ENCODE measurements around the gene ZBTB40.

ZBTB40 gene

GRCh38 chr1:22563671-22564602 lies 112.3 kb downstream of the ZBTB40 start:
- no peak for DNase-seq

DNA sequence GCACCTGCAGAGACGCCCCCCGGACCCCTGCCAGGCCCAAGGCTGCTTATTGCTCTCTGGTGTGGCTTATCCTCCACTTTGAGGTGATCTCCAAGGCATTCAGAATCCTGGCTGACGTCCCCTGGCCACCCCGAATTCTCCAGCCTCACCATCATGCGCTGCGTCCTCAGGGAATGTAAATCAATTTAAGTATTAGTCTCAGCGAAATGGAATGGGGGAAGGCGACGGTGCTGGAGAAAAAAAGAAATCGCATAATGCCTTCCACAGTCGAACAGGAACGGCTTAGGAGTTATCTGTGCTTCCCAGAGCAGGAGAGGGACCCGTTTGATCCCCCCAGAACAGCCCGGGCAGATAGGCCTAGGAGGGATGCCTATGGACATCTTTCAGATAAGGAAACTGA lies 114.5 kb downstream of the ZBTB40 start:
- DNase-seq: no peak

- DNase-seq: no peak
These were observed 115.5 kb downstream of the ZBTB40 start for GRCh38 chr1:22567197-22567596.

DNA sequence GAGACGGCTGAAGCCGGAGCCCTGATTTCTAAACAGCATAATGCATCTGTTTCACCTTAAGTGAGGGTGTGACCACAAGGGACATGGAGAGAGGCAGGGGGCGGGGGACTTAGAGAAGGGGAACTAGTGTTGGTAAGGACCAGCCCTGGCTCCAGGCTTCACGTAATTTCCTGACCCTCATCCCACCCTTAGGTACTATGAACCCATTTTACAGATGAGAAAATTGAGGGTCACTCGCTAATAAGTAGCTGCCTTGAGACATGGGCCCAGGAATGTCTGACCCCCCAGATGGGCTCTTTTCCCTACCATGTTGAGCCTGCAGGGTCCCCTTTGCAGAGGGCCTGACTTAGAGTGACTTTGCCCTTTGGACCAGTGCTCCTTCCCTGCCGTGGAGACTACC lies 116.3 kb downstream of the ZBTB40 start:
- no peak for DNase-seq

DNA sequence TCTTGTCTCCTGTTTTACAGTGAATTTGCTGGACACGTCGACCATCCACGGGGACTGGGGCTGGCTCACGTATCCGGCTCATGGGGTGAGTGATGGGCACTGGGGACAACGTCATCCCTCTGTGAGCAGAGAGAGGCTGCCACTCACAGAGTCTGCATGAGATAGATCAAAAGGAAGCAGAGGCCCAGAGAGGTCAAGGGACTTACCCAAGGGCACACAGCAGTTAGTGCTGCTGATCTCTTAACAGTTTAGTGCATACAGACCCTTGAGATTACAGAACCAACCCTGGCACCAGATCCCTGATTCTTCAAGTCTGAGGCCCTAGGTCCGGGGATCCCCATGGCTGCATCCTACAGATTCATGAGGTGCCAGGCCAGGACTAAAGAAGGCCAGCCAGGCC lies 117.6 kb downstream of the ZBTB40 start:
- no peak for DNase-seq

DNA sequence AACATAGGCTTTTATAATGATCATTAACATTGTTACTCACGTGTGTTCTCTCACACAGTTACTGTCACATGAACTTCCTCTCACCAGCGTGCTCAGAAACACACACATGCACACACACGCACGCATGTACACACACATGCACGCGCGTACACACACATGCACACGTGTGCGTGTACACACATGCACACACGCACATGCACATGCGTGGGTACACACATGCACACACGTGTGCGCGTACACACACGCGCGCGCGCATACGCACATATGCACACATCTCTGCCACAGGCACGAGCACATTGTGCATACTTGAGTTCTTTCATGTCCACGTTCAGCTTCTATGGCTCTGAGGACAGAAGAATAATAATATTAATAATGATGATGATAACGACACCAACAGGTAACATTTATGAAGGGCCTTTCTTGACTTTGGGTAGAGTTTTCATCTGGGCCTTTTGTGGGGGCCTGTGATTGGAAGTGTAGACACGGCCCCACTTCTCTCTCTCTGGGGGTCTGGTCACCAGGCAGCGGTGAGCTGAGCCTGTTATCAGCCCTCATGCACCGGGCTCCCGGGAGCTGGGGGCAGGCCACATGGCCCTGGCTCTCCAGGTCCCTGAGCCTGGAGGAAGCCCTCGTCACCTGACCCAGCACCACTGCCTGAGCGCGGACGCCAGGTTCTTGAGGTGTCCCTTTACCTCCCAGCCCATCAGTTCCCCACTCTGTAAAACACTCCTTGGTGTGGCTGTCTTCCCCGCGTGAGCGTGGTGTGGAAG lies 118.7 kb downstream of the ZBTB40 start:
- no peak for DNase-seq

DNA sequence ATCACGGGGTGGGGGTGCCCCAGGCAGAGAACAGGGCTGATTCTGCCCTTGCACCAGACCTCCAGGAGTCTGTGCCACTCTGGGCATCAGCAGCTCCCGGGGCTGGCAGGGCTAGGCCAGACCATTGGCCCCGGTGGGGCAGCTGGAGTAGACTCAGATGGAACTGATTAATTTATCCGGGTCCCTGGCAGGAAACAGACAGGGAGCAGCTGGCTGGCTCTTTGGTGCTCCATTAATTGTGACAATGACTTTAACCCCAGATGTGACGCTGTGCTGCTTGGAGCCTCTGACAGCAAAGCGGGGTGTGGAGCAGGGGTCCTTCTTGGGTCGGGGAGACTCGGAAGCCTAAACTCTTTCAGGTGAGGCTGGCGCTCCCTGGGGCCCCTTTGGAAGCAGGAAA lies 121.2 kb downstream of the ZBTB40 start:
- DNase-seq: no peak

GRCh38 chr1:22573237-22573636 lies 121.6 kb downstream of the ZBTB40 start:
- no peak for DNase-seq

- DNase-seq: no peak
These were observed 124.0 kb downstream of the ZBTB40 start for GRCh38 chr1:22575532-22576149.

- DNase-seq: no peak
These were observed 124.5 kb downstream of the ZBTB40 start for GRCh38 chr1:22576150-22576544.

GRCh38 chr1:22576617-22577016 lies 125.0 kb downstream of the ZBTB40 start:
- DNase-seq: no peak

GRCh38 chr1:22578732-22579361 lies 127.2 kb downstream of the ZBTB40 start:
- DNase-seq: no peak

DNA sequence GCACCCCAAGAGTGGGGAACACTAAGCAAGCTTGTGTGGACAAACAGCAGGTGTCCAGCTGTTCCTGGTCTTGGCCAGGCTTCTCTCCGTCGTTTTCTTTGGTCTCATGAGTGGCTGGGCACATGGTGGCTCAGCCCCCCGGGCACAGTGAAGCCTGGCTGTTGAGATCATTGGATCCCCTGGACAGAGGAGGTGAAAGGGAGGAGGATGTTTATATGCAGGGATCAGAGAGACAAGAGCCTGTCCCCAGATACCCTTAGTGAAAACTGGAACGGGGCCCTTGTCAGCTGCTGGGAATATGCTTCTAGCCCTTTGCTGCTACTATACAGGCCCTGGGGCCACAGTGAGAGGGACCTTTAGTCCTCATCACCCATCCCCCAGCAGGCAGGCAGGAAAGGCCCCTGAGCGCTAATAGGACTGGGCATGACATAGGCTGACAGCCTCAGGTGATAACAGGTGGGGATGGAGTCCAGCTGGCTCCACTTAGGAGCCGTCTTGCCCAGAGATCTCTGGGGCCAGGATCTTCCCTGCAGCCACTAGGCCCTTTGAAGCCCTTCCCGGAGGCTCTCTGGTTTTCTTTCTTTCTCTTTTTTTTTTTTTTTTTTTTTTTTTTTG lies 128.0 kb downstream of the ZBTB40 start:
- DNase-seq: no peak

Data from activated CD8-positive, alpha-beta memory T cell treated with anti-CD3 and anti-CD28 coated beads for 24 hours (primary cell).